HG03439 (cell line): ENCODE measurements around the gene OR1M1.
A peak's percentile ranks its signal among the peaks of the same experiment; 100 is the strongest.

Experiments used
- ATAC-seq: cut with Tn5 transposase; IDR thresholded peaks from one replicate; pipeline ENCODE4 v1.9.1; 2021; ENCODE audit warnings: mild to moderate bottlenecking, moderate library complexity; ENCODE audit not compliant: unreplicated experiment

The OR1M1 gene

GRCh38 chr19:9075064-9075949, 11.6 kb upstream of the OR1M1 start:
- ATAC-seq = no peak

- ATAC-seq = no peak
Observed at GRCh38 chr19:9076901-9077300, 10.0 kb upstream of the OR1M1 start.

DNA sequence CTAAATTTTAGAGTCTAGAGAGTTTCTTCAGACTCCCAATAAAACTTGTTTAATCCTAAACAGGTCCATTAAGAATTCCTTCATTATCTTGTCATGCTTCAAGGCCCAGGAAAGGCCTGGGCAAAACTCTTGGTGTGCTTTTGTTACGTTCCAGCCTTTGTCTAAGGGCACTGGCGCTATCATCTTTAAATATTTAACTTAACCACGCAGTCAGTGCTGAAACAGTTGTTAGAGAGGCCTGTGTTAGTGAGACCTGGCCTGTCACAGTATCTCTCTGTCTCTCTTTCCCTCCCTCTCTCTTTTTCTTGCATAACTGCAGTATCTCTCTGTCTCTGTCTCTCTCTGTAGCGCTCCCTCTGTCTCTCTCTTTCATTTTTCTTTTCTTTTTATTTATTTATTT, 8.2 kb upstream of the OR1M1 start:
- ATAC-seq = no peak

- ATAC-seq = no peak
Observed at GRCh38 chr19:9107375-9107774, 20.5 kb downstream of the OR1M1 start, which contains the start of gene OR7G2. Gene OR7G2 (minus strand): TSS chr19:9107475. CDS start chr19:9103243, 4,232 bp downstream.

- no peak for ATAC-seq
Observed at GRCh38 chr19:9109959-9110358, 23.1 kb downstream of the OR1M1 start.

DNA sequence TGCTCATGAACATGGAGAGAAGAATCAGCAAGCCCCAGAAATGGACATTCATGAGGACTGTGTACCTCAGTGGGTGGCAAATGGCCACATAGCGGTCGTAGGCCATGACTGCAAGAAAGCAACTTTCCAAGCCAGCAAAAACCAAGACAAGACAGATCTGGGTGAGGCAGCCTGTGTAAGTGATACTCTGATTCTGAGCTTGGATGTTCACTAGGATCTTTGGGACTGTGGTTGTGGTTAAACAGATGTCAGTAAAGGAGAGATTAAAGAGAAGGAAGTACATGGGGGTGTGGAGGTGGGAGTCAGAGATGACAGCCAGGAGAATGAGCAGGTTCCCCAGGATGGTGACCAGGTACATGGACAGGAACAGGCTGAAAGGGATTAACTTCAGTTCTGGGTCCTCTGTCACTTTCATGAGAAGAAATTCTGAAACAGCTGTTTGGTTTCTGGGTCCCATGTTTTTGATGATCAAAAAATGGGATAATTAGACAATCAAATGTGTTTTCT, 28.5 kb downstream of the OR1M1 start, which contains the start of gene OR7G1:
Gene OR7G1 (minus strand): TSS at position 457 of the 507 bp plus-strand sequence. CDS start 0 bp downstream, at position 457.
- ATAC-seq = no peak

- no peak for ATAC-seq
Observed at GRCh38 chr19:9116547-9116946, 29.7 kb downstream of the OR1M1 start.

DNA sequence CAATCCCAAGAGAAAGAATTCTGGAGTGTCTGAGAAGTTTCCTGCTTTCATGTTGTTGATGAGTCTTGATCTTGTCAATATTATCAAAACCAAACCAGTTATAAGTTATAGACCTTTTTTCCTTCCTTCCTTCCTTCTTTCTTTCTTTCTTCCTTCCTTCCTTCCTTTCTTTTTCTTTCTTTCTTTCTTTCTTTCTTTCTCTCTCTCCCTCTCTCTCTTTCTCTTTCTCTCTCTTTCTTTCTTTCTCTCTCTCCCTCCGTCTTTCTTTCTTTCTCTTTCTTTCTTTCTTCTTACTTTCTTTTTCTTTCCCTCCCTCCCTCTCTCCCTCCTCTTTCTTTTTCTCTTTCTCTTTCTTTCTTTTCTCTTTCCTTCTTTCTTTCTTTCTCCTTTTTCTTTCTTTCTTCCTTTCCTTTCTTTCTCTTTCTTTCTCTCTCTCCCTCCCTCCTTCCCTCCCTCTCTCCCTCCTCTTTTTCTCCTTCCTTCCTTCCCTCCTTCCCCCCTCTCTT, 40.1 kb downstream of the OR1M1 start, which contains the start of gene OR7G3:
Gene OR7G3 (minus strand): TSS at position 51 of the 506 bp plus-strand sequence. CDS start 0 bp downstream, at position 51.
- no peak for ATAC-seq

DNA sequence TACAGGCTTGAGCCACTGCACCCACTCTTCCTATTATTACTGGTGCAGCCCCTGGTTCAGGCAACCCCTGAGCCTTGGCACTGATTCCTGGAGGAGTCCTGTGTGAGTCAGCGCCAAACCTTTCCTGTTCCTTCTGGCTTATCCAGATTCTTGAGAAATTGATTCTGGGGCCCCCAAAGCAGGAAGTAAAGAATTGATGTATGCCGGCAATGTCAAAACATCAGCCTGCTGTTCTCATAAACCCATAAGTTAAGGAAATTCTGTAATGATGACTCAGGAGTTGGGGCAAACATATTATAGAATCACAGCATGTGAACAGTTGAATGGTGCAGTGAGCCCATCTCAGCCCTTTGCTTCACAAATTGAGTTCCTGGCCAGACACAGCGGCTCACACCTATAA, 41.3 kb downstream of the OR1M1 start:
- no peak for ATAC-seq

DNA sequence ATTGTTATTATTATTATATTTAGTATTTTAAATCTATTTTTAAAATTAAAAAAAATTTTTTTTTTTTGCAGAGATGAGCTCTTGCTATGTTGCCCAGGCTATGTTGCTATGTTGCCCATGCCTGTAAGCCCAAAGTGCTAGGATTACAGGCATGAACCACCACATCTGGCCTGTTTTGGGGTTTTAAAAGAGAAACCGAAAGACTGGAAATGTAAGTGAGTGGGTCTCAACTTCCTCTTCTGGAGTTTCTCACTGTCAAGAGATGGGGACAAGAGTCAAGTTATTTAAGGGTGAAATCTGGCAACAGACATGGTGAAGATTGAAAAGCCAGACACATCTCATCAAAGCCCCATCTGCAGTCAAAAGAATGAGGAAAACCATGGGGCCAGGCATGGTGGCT, 44.1 kb downstream of the OR1M1 start:
- no peak for ATAC-seq

GRCh38 chr19:9132422-9132821, 45.6 kb downstream of the OR1M1 start:
- no peak for ATAC-seq

- peak; percentile 11 for ATAC-seq
Observed at GRCh38 chr19:9139609-9140158, 52.8 kb downstream of the OR1M1 start.

DNA sequence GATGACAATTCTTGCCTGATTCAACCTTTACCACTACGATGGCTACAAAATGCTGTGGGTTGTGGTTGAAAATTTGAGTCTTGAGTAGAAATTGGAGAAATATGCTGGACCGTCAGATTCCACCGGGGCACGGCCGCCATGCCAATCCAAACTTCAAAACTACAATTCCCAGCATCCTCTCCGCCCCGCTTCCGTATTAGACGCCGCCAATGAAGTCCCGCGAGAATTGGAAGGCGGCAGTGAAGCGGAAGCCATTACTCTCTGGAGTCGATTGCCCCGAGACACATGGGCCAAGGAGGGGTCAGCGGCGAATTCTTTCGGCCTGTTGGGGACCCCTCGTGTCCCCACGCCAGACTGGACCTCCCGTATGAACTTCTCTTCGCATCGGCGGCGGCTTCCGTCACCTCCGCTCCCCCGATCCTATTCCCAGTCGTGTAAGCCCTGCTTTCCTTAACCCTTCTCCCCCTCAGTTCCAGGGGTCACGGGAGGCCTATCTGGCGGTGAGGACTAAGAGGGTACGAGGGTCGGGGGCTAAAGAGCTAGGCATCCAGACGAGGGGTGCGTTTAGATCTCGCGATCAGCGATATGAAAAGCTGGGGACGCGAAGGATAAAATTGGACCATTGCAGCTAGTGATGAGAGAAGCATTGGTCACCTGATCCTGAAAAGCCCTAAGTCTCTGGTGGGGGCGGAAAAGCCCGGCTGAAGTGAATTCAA, 53.5 kb downstream of the OR1M1 start, which contains the start of gene ZNF317:
Gene ZNF317 (plus strand): TSS at position 239 of the 716 bp plus-strand sequence. CDS start 15,620 bp downstream, outside the sequence.
- ATAC-seq = peak; percentile 92

DNA sequence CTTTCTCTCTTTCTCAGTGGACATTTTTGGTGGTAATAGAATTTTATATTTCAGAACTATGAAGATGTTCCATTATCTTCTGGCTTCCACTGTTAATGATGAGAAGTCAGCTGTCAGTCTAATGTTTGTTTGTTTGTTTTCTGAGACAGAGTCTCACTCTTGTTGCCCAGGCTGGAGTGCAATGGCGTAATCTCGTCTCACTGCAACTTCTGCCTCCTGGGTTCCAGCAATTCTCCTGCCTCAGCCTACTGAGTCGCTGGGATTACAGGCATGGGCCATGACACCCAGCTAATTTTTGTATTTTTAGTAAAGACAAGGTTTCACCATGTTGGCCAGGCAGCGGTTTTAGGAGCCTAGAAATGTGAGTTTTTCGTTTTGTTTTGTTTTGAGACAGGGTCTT, 58.1 kb downstream of the OR1M1 start:
- no peak for ATAC-seq
